Testis (tissue), 2 donors: ENCODE results near the gene RASL10A.

Experiments used
- POLR2A ChIP-seq: fragments of 450-650 bp; IDR thresholded peaks from one replicate; pipeline ENCODE4 v1.6.1; 2017; ENCODE audit warnings: antibody characterized with exemption, mild to moderate bottlenecking, moderate library complexity
- TF ChIP-seq, protein P1 (sequence below), 3 experiments: fragments of 450-650 bp in 2 of 3; fragments of 200-600 bp in 1 of 3; sonication (generic) in 1 of 3; IDR thresholded peaks; one replicate each; pipeline ENCODE4 v1.5.1; 2016 to 2019; ENCODE audit warnings: antibody characterized with exemption in 3 of 3, mild to moderate bottlenecking in 2 of 3, moderate library complexity in 1 of 3

DNA sequence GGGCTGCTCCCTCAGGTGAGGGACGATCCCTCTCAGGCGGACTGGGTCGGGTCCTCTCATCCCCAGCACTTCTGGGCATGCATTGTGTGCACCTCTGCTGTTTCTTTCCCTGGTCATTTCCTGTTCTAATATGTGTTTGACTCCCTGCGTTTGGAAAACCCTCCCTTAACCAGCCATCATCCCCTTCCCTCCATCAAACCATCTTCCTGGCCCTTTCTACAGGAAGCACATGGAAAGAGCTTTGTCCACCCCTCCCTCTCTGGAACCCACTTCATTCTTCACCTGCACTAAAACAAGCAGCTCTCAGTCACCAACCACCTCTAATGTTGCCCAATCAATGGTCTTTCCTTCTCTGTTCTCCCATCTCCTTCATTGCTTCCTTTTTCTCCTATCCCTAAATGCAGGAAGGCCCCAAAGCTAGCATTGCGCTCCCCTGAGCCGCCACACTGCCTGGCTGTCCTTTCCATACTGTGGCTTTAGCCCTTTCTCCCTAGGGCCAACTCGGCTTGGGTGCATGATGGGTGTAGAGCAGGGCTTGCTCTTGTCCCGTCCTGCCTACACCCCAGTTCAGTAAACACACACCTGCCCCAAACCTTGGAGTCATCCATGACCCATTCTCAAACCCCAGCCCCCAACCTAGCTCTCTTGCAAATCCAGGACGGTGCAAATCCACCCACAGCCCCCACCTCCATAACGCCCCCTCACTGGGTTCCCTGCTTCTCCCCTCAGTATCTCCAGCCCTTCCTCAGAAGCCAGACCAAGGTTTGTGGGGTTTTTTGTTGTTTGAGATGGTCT is 14.5 kb downstream of the RASL10A start:
- TF ChIP-seq, protein P1, sequence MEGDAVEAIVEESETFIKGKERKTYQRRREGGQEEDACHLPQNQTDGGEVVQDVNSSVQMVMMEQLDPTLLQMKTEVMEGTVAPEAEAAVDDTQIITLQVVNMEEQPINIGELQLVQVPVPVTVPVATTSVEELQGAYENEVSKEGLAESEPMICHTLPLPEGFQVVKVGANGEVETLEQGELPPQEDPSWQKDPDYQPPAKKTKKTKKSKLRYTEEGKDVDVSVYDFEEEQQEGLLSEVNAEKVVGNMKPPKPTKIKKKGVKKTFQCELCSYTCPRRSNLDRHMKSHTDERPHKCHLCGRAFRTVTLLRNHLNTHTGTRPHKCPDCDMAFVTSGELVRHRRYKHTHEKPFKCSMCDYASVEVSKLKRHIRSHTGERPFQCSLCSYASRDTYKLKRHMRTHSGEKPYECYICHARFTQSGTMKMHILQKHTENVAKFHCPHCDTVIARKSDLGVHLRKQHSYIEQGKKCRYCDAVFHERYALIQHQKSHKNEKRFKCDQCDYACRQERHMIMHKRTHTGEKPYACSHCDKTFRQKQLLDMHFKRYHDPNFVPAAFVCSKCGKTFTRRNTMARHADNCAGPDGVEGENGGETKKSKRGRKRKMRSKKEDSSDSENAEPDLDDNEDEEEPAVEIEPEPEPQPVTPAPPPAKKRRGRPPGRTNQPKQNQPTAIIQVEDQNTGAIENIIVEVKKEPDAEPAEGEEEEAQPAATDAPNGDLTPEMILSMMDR (IDR thresholded peaks at IDR 0.05) = no peak
- no peak for TF ChIP-seq POLR2A
